ENCODE measurements around the gene FXR2. TPM values are rescaled to one million over a fixed set of nuclear protein-coding genes. Genes with fewer than 3 reads are reported as not detected.

FXR2 gene
- total RNA-seq, 1 experiment from 2014 or later = 49.7 TPM

DNA sequence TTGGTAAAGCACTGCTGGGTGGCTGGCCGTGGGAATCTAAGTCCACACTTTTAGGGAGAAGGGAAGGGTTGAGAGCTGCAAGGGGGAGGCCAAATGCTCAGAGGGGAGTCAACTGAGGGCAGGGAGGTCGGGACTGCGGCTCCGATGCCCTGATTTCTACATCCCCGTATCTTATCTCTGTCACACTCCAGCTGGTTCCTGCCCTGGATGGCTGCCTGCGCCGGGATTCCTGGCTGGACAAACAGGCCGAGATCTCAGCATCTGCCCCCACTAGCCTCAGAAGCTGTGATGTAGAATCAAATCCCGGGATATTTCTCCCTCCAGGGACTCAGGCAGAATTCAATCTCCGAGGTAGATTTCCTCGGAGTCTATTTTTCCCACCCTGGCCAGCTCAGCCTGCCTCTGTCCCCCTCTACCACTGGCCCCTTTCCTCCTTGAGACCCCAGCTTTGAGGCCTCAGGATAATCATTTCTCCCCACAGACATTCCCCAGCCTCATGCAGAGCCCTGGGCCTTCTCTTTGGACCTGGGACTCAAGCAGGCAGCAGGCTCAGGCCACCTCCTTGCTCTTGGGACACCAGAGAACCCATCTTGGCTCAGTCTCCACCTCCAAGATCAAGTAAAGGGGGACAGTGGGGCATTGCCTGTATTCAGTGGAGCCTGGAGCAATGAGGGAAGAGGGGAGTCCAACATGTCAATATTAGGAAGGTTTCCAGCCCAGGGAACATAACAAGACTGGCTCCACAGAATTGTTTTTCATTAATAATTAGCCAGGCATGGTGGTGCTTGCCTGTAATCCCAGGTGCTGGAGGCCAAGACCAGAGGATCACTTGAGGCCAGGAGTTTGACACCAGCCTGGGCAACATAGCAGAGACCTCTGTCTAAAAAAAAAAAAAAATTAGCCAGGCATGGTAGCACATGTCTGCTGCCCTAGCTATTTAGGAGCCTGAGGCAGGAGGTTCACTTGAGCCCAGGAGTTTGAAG is 17.0 kb upstream of the FXR2 start (continued):
- TF ChIP-seq, protein P1, sequence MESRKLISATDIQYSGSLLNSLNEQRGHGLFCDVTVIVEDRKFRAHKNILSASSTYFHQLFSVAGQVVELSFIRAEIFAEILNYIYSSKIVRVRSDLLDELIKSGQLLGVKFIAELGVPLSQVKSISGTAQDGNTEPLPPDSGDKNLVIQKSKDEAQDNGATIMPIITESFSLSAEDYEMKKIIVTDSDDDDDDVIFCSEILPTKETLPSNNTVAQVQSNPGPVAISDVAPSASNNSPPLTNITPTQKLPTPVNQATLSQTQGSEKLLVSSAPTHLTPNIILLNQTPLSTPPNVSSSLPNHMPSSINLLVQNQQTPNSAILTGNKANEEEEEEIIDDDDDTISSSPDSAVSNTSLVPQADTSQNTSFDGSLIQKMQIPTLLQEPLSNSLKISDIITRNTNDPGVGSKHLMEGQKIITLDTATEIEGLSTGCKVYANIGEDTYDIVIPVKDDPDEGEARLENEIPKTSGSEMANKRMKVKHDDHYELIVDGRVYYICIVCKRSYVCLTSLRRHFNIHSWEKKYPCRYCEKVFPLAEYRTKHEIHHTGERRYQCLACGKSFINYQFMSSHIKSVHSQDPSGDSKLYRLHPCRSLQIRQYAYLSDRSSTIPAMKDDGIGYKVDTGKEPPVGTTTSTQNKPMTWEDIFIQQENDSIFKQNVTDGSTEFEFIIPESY (IDR thresholded peaks at IDR 0.05; ENCODE audit: extremely low read depth, insufficient replicate concordance, low read length) = no peak
- TF ChIP-seq SP1 (IDR thresholded peaks at IDR 0.05; ENCODE audit: low read depth) = no peak
- TF ChIP-seq, protein P2, sequence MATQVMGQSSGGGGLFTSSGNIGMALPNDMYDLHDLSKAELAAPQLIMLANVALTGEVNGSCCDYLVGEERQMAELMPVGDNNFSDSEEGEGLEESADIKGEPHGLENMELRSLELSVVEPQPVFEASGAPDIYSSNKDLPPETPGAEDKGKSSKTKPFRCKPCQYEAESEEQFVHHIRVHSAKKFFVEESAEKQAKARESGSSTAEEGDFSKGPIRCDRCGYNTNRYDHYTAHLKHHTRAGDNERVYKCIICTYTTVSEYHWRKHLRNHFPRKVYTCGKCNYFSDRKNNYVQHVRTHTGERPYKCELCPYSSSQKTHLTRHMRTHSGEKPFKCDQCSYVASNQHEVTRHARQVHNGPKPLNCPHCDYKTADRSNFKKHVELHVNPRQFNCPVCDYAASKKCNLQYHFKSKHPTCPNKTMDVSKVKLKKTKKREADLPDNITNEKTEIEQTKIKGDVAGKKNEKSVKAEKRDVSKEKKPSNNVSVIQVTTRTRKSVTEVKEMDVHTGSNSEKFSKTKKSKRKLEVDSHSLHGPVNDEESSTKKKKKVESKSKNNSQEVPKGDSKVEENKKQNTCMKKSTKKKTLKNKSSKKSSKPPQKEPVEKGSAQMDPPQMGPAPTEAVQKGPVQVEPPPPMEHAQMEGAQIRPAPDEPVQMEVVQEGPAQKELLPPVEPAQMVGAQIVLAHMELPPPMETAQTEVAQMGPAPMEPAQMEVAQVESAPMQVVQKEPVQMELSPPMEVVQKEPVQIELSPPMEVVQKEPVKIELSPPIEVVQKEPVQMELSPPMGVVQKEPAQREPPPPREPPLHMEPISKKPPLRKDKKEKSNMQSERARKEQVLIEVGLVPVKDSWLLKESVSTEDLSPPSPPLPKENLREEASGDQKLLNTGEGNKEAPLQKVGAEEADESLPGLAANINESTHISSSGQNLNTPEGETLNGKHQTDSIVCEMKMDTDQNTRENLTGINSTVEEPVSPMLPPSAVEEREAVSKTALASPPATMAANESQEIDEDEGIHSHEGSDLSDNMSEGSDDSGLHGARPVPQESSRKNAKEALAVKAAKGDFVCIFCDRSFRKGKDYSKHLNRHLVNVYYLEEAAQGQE (IDR thresholded peaks at IDR 0.05; ENCODE audit: low read depth) = no peak
- no peak for TF ChIP-seq EZH2 (IDR thresholded peaks at IDR 0.05)
- no peak for TF ChIP-seq FOSL1 (IDR thresholded peaks at IDR 0.05; ENCODE audit: low read depth)
- TF ChIP-seq SIN3A (IDR thresholded peaks at IDR 0.05; ENCODE audit: low read depth) = no peak
- TF ChIP-seq, protein P3, sequence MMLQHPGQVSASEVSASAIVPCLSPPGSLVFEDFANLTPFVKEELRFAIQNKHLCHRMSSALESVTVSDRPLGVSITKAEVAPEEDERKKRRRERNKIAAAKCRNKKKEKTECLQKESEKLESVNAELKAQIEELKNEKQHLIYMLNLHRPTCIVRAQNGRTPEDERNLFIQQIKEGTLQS (IDR thresholded peaks at IDR 0.05) = no peak
